Right lobe of liver (tissue), 6 donors: ENCODE results near the gene ZBTB7C. TPM values are rescaled to one million over a fixed set of nuclear protein-coding genes. Genes with fewer than 3 reads are reported as not detected.

ENCODE experiments used
- ATAC-seq, 4 donors: fragments of 200-7000 bp; cut with Tn5 transposase; one replicate each; pipeline ENCODE4 v1.9.1; 2020; ENCODE audit warnings: mild to moderate bottlenecking in 4 of 4, moderate library complexity in 4 of 4
- DNase-seq, 3 donors: peaks; one replicate each; pipeline ENCODE4 v3.0.0-alpha.2; 2020
- H3K27ac ChIP-seq, 3 donors: fragments of 200-600 bp; one replicate each; pipeline ENCODE4 v1.8.0; 2022
- H3K27me3 ChIP-seq, 2 donors: fragments of 200-600 bp; one replicate each; pipeline ENCODE4 v1.8.0; 2022
- H3K36me3 ChIP-seq, 4 donors: fragments of 200-600 bp; sonication (generic) in 1 of 4; one replicate each; pipeline versions ENCODE4 v1.5.1 to v1.8.0; 2017 to 2022; ENCODE audit warnings: control low read depth in 1 of 4
- H3K4me1 ChIP-seq, 4 donors: fragments of 200-600 bp; sonication (generic) in 1 of 4; one replicate each; pipeline versions ENCODE4 v1.5.1 to v1.8.0; 2017 to 2022; ENCODE audit warnings: control low read depth in 1 of 4
- H3K4me3 ChIP-seq, 3 donors: fragments of 200-600 bp; one replicate each; pipeline ENCODE4 v1.8.0; 2022
- H3K9me3 ChIP-seq, 4 donors: fragments of 200-600 bp; sonication (generic) in 1 of 4; one replicate each; pipeline versions ENCODE4 v1.5.1 to v1.8.0; 2017 to 2022; ENCODE audit warnings: control low read depth in 1 of 4
- POLR2A ChIP-seq: fragments of 450-650 bp; IDR thresholded peaks from one replicate; pipeline ENCODE4 v1.6.1; 2017; ENCODE audit warnings: antibody characterized with exemption, mild to moderate bottlenecking
- WGBS: methylation state at CpG from one replicate; pipeline ENCODE4 v1.1.6; 2018; ENCODE audit warnings: low coverage, low lambda C conversion rate; ENCODE audit not compliant: insufficient coverage; ENCODE audit errors: missing lambda C conversion rate; 5-methylcytosine and 5-hydroxymethylcytosine counted together
- intact Hi-C, 2 donors: fragments of 100-400 bp; cut with DNase I; formaldehyde crosslinking; loops; one replicate each; pipeline versions ENCODE4 v1.11.2 to v1.14.1; 2022
- total RNA-seq, 6 experiments: library from RNA; depleted of rRNA in 2 of 6; stranded (reverse); fragments of >200 nt in 2 of 6; fragmentation: NEBNext Ultra II Directional in 3 of 6; extraction: Animal tissue kit (Norgen Biotek cat#: 25700) in 3 of 6; gene quantifications; one replicate each; pipeline versions ENCODE4 v1.1.0 to v1.2.4, GENCODE V29; 2016 to 2023
- TF ChIP-seq, protein P1 (sequence below), 4 donors: fragments of 200-600 bp in 3 of 4; fragments of 450-650 bp in 1 of 4; IDR thresholded peaks; one replicate each; pipeline versions ENCODE4 v1.5.1 to v1.8.0; 2016 to 2022; ENCODE audit warnings: antibody characterized with exemption in 4 of 4, mild to moderate bottlenecking in 2 of 4
- donor health status: DM: no; HTN: yes; CAD: no.
- donor health status: DM: no; HTN: no; CAD: no.
- donor health status: DM: no; HTN: no; CAD: no.
- donor health status: DM: no; HTN: yes; CAD: no.
- donor health status: DM: no; HTN: yes; CAD: no.

The ZBTB7C gene
- total RNA-seq, 6 experiments from 2014 or later, result 1.1 to 1.7 (median 1.3) TPM

DNA sequence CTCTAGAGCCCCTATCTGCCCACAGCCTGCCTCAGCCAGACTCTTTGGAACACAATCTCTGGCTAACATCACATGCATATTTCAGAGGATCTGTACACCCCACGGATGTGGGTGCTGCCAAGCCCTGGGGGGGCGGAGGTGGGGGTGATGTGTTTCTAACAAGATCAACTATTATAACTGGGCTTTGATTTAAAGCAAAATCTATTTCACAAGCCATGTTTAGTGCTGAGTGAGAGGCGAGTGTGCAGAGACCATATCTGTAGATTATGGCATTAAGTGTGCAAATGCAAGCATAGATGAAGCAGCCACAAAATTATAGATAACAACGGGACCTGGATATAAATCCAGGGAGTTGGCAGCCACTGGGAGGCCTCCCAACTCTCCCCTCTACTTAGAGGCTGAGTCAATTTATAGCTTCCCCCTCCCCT lies 342.9 kb downstream of the ZBTB7C start:
- intact Hi-C loops, result no loop called here
- H3K4me1 ChIP-seq, result no peaks in the 10 kb centered on the region
- DNase-seq, result no peak
- no peak for ATAC-seq
- H3K9me3 ChIP-seq, result no peaks in the 10 kb centered on the region
- H3K27me3 ChIP-seq, result no peaks in the 10 kb centered on the region
- no peak for TF ChIP-seq POLR2A
- TF ChIP-seq, protein P1, sequence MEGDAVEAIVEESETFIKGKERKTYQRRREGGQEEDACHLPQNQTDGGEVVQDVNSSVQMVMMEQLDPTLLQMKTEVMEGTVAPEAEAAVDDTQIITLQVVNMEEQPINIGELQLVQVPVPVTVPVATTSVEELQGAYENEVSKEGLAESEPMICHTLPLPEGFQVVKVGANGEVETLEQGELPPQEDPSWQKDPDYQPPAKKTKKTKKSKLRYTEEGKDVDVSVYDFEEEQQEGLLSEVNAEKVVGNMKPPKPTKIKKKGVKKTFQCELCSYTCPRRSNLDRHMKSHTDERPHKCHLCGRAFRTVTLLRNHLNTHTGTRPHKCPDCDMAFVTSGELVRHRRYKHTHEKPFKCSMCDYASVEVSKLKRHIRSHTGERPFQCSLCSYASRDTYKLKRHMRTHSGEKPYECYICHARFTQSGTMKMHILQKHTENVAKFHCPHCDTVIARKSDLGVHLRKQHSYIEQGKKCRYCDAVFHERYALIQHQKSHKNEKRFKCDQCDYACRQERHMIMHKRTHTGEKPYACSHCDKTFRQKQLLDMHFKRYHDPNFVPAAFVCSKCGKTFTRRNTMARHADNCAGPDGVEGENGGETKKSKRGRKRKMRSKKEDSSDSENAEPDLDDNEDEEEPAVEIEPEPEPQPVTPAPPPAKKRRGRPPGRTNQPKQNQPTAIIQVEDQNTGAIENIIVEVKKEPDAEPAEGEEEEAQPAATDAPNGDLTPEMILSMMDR (IDR thresholded peaks at IDR 0.05), result no peak
- no peak overlapping the region for H3K4me3 ChIP-seq
- WGBS, result 79% methylated on average over 4 of the region's 4 CpGs
- H3K27ac ChIP-seq, result no peak overlapping the region
- H3K36me3 ChIP-seq, result no peaks in the 10 kb centered on the region

DNA sequence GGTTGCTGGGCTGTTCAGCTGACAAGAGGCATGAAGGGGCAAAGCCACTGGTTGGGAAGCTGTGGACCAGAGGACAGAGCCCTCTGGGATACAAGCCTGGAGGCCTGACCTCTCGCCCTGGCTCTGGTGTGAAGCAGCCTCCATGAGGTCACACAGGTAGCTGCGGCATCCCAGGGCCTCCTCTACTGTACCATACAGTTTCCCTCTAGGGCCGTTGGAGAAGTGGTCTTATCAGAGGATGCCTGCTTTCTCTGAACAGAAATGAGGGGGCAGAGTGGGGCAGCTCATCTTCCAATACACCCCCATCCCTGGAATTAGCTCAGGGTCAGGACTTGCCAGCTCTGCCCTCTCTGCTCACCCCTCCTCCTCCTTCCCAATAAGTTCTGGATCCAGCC lies 343.6 kb downstream of the ZBTB7C start:
- no peaks in the 10 kb centered on the region for H3K9me3 ChIP-seq
- H3K36me3 ChIP-seq, result no peaks in the 10 kb centered on the region
- intact Hi-C loops, result no loop called here
- TF ChIP-seq, protein P1 (IDR thresholded peaks at IDR 0.05), result no peak
- TF ChIP-seq POLR2A, result no peak
- H3K4me1 ChIP-seq, result no peaks in the 10 kb centered on the region
- no peak overlapping the region for H3K27ac ChIP-seq
- H3K4me3 ChIP-seq, result no peak overlapping the region
- DNase-seq (no peak), ATAC-seq (no peak)
- WGBS, result no CpG with 5 or more reads among the region's 3 CpGs
- H3K27me3 ChIP-seq, result no peaks in the 10 kb centered on the region

DNA sequence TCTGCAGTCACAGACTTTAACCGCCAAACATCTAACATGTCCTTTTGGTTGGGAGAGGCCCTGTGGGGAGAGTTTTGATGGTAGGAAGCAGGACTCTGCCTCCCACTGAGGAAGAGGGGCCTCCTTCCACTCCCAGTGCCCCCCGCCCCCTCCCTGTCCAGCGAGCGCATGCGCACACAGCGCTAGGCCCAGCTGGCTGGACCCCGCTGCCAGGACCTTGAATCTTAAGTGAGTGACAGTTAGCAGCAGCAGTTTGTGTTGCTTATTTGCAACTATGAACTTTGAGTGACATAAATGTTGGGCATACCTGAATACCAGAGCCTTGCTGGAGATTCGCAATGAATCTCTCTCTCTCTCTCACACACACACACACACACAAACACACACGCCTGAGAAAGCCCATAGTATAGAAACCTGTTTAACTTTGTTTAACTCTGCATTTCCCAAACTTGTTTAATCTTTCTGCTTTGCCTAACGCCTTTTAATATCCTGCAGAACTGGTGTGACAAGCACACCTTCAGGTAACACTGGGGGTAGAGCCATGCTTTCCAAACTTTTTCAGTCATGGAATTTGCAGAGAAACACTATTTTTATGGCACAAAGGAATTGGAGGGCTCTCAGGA lies 344.1 kb downstream of the ZBTB7C start:
- DNase-seq (no peak), ATAC-seq (no peak)
- H3K4me1 ChIP-seq, result no peaks in the 10 kb centered on the region
- no peaks in the 10 kb centered on the region for H3K27me3 ChIP-seq
- H3K9me3 ChIP-seq, result no peaks in the 10 kb centered on the region
- H3K4me3 ChIP-seq, result no peak overlapping the region
- WGBS, result 88% methylated on average over 3 of the region's 10 CpGs
- H3K36me3 ChIP-seq, result no peaks in the 10 kb centered on the region
- TF ChIP-seq POLR2A, result no peak
- TF ChIP-seq, protein P1 (IDR thresholded peaks at IDR 0.05), result no peak
- intact Hi-C loops, result no loop called here
- H3K27ac ChIP-seq, result no peak overlapping the region

DNA sequence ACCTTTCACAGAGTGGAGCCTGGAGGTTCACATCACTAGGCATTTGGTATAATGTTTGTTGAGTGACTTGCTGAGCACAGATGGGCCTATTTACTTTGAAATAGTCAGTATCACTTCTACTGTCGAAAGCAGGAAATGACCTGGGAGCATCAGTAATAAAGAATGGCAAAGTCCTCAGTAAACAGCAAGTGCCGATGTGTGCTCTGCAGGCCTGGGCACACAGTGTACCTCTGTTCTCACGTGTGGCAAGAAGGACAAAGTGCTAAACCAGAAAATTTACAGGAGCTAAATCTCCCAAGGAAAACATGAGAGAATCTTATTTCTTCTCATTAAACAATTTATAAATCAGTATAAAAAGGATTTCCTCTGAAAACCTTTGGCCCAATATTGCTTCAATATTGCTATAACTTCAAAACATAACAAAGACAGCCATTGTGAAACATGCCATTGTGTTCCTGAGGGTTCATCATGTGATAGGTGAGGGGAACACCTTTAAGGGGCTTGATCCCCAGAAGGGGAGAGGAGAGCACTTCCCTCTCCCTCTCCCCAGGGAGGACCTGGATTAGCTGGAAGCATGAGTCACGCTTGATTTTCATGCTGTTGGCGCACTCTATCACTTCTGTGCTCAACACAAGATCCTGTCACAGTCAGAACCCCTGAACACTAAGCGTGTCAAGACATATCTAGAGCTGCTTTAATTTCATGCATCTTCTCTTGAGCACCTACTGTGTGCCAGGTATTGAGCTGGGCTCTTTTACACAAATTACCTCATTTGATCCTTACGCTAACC lies 347.2 kb downstream of the ZBTB7C start:
- Histone ChIP-seq H3K9me3 (no peaks in the 10 kb centered on the region), H3K4me1 (no peaks in the 10 kb centered on the region), H3K27ac (no peak overlapping the region), H3K4me3 (no peak overlapping the region), H3K36me3 (no peaks in the 10 kb centered on the region), H3K27me3 (no peaks in the 10 kb centered on the region)
- no peak for DNase-seq
- TF ChIP-seq, protein P1 (IDR thresholded peaks at IDR 0.05), result no peak
- no peak for TF ChIP-seq POLR2A
- intact Hi-C loops, result no loop called here
- 87% methylated on average over 7 of the region's 7 CpGs for WGBS
- ATAC-seq, result no peak
